Fibroblast of pulmonary artery (primary cell): ENCODE data around the gene APPBP2.
"Not testable (repeated sequence)": the region's sequence is repeated elsewhere in the genome, so short reads cannot be mapped to it uniquely, and the experiment has no call there.

Experiments used
- DNase-seq: peaks from one replicate; pipeline ENCODE4 v3.0.0-alpha.2; 2010; ENCODE audit warnings: low read depth
- H3K4me3 ChIP-seq: replicated peaks from 2 replicates; pipeline ENCODE4 v1.5.1; 2011; ENCODE audit warnings: low read depth, mild to moderate bottlenecking, control low read depth, low read length, moderate library complexity
- CTCF ChIP-seq: IDR thresholded peaks from 2 replicates; pipeline ENCODE4 v1.5.1; 2011; ENCODE audit warnings: mild to moderate bottlenecking, control low read depth, low read length, inconsistent platforms; ENCODE audit errors: missing control alignments

APPBP2 gene

DNA sequence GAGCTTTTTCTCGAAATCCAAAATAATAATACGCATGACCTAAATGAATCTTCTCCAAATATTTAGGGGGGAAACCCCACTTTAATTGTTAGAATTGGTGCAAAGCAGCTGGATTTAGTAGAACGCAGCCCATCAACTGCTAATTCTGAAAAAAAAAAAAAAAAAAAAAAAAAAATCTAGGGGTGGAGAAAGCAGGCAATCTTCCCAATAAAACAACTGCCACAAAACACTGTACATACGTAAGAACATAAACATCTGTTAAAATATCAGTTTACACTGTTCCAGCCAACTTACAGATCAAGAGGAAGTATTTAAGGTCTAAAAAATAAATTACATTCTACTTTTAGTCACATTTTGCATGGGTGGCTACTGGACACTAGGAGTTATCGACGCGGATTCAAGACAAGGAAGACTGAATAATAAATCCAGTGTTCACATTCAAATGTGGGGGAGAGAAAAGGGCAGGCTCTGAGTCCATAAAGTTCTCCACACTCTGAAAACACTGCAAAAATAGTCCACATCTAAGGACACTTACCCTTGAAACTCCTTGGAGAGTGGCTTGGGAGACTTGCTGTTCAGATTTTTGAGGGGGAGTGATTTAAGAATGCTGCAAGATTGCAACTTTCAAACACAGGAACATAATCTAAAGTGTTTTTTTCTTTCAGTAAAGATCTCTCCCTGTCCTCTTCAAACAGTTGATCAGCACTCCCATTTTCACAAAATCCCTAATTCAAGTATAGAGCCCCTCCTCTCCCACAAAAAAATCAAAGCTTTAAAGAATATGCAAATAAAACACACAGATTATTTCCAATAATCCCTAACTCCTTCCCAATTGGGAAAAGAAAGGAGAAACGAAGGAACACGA, 1.3 kb downstream of the APPBP2 start:
- TF ChIP-seq CTCF = no peak
- peak; percentile 26 for DNase-seq
- peak overlapping the region; percentile 99 for H3K4me3 ChIP-seq

DNA sequence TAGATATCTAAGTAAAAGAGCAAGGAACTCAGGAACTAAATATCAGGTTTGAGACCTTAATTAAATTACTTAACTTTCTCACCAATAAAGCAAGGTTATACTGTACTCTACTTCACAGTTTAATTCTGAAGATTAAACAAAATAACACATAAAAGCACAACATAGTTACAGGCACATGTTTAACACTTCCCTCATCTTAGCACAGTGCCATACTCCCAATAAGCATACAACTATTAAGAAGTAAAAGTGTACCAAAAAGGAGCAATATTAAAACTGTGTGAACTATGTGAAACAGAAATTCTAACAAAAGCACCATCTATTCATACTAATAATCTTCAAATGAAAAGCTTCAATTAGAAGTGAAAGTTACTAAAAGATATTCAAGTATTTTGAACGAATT, 2.2 kb downstream of the APPBP2 start:
- H3K4me3 ChIP-seq = peak overlapping the region; percentile 99
- no peak for DNase-seq
- no peak for TF ChIP-seq CTCF

DNA sequence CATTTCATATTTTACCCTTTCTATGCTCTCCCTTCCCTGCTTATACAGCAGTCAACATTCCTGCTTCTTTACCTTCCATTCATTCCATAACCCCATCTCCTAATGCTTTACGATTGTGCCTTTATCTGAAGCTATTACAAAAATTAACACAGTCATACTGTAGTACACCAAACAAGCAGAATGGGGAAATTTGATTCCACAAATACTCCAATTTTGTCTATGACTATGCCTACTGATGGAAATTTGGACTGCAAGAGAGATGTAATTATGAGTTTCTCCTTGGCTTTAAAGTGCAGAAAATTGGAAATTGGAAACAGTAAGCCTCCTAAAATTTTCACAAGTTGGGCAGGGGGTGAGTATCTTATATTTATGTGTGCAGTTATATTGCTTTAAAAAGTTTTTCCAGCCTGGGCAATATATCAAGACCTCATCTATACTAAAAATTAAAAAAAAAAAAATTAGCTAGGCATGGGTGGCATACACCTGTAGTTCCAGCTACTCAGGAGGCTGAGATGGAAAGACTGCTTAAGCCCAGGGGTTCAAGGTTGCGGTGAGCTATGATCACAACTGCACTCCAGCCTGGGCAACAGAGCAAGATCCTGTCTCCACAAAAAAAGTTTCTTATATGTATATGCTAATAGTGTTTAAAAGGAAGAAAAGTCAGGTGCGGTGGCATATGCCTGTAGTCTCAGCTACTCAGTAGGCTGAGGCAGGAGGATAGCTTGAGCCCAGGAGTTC, 3.0 kb downstream of the APPBP2 start:
- peak overlapping the region; percentile 99 for H3K4me3 ChIP-seq
- no peak for TF ChIP-seq CTCF
- DNase-seq = no peak

DNA sequence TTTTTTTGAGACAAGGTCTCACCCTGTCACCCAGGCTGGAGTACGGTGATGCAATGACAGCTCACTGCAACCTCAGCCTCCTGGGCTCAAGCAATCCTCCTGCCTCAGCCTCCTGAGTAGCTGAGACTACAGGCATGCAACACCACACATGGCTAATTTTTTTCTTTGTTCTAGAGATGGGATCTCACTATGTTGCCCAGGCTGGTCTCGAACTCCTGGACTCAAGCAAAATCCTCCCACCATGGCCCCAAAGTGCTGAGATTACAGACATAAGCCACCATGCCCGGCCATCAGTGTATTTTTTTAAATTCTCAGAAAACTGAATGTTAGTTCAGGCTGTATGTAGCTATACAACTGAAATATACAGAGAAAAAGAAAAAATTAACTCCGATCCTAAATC, 6.2 kb downstream of the APPBP2 start:
- TF ChIP-seq CTCF = no peak
- no peak for DNase-seq
- no peak overlapping the region for H3K4me3 ChIP-seq

DNA sequence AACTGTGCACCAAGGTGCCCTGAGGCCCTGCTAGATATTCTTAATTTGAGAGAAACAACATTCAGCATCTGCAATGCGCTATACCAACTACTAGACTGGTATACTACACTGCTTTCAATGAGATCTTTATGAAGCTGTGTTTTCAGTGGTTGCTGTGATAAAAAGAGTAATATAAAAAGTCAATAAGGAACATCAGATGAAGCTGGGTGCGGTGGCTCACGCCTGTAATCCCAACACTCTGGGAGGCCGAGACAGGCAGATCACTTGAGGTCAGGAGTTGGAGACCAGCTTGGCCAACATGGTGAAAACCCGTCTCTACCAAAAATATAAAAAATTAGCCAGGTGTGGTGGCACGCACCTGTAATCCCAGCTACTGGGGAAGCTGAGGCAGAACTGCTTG, 10.4 kb downstream of the APPBP2 start:
- not testable (repeated sequence) for H3K4me3 ChIP-seq, DNase-seq

GRCh38 chr17:60515199-60515598, 10.8 kb downstream of the APPBP2 start:
- not testable (repeated sequence) for H3K4me3 ChIP-seq, DNase-seq

DNA sequence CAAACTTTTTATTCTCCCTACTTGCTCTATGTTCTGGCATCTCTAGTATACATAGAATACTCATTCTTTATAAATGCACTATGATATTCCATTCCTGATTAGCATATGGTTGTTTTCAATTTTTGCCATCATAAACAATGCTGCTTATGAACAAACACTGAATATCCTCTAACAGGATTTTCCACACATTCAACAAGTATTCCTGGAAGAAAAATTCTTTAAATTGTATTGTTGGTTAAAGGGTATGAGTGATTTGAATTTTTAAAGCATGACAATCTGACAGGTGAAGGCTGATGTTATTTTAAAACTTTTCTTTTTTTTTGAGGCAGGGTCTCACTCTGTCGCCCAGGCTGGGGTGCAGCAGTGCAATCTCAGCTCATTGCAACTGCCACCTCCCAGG, 11.5 kb downstream of the APPBP2 start:
- DNase-seq = no peak
- no peak overlapping the region for H3K4me3 ChIP-seq
- no peak for TF ChIP-seq CTCF

DNA sequence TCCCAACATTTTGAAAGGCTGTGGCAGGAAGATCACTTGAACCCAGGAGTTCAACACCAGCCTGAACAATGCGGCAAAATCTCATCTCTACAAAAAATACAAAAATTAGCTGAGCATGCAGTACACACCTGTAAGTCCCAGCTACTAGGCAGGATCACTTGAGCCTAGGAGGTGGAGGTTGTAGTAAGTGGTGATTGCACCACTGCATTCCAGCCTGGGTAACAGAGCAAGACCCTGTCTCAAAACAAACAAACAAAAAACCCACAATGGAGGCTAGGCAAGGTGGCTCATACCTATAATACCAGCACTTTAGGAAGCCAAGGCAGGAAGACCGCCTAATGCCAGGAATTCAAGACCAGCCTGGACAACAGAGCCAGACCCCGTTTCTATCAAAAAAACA, 12.0 kb downstream of the APPBP2 start:
- no peak for TF ChIP-seq CTCF
- DNase-seq = no peak
- H3K4me3 ChIP-seq = no peak overlapping the region
